T-cell (primary cell): ENCODE data around the gene MCF2. TPM values are rescaled to one million over a fixed set of nuclear protein-coding genes. Genes with fewer than 3 reads are reported as not detected.

Source experiments
- ATAC-seq, 4 experiments: fragments of 200-7000 bp in 3 of 4; fragments of 150-1000 bp in 1 of 4; cut with Tn5 transposase; replicated peaks in 1 of 4; 1 replicate in 3 of 4; 2 replicates in 1 of 4; pipeline ENCODE4 v1.10.0; 2021; ENCODE audit warnings: moderate library complexity in 3 of 4, mild to moderate bottlenecking in 2 of 4, moderate number of reproducible peaks in 1 of 4
- CTCF ChIA-PET, 2 donors: fragments of 300-600 bp; sonication (Branson Sonifier 250); formaldehyde crosslinking; loops; one replicate each; lab custom pipeline; 2022; ENCODE audit warnings: antibody characterized with exemption in 2 of 2; lab: Charles Lee
- POLR2A ChIA-PET, 2 donors: fragments of 300-600 bp; sonication (Branson Sonifier 250); formaldehyde crosslinking; loops; one replicate each; lab custom pipeline; 2022; ENCODE audit warnings: antibody characterized with exemption in 2 of 2; lab: Charles Lee
- DNase-seq, 35 experiments: peaks; one replicate each; pipeline versions ENCODE4 v3.0.0 to v3.0.0-alpha.2; 2013 to 2023
- H3K27ac ChIP-seq: one replicate; pipeline ENCODE4 v1.5.1; 2013; ENCODE audit warnings: low read length
- H3K27me3 ChIP-seq, 2 experiments: replicated peaks in 1 of 2; 1 replicate in 1 of 2; 2 replicates in 1 of 2; pipeline versions ENCODE4 v1.6.1 to v1.7.0; 2013; ENCODE audit warnings: low read length in 1 of 2, mixed read lengths in 1 of 2; ENCODE audit not compliant: control insufficient read depth in 2 of 2, insufficient read depth in 2 of 2; ENCODE audit errors: extremely low read depth in 1 of 2
- H3K36me3 ChIP-seq, 2 donors: 1 replicate in 1 of 2; 2 replicates in 1 of 2; pipeline versions ENCODE4 v1.6.1 to v1.7.0; 2013; ENCODE audit warnings: low read length in 1 of 2; ENCODE audit not compliant: control insufficient read depth in 2 of 2, insufficient read depth in 1 of 2; ENCODE audit errors: extremely low read depth in 1 of 2
- H3K4me1 ChIP-seq, 2 experiments: 1 replicate in 1 of 2; 2 replicates in 1 of 2; pipeline versions ENCODE4 v1.6.1 to v1.7.0; 2013; ENCODE audit warnings: low read length in 2 of 2, mixed read lengths in 1 of 2; ENCODE audit not compliant: insufficient read depth in 2 of 2, control insufficient read depth in 1 of 2; ENCODE audit errors: extremely low read depth in 1 of 2
- H3K4me3 ChIP-seq, 2 donors: 1 replicate in 1 of 2; 2 replicates in 1 of 2; pipeline versions ENCODE4 v1.5.1 to v1.7.0; 2013; ENCODE audit warnings: mild to moderate bottlenecking in 2 of 2, low read length in 1 of 2, moderate library complexity in 1 of 2; ENCODE audit not compliant: control insufficient read depth in 1 of 2; ENCODE audit errors: extremely low read depth in 1 of 2
- H3K9me3 ChIP-seq: 2 replicates; pipeline ENCODE4 v1.7.0; 2013
- H3K27ac Mint-ChIP-seq, 2 donors: one replicate each; pipeline ENCODE4 v1.8.0; 2020 to 2021; ENCODE audit warnings: mild to moderate bottlenecking in 2 of 2, mixed read lengths in 2 of 2
- H3K27me3 Mint-ChIP-seq, 2 donors: one replicate each; pipeline ENCODE4 v1.8.0; 2021 to 2022; ENCODE audit warnings: mixed read lengths in 2 of 2
- H3K36me3 Mint-ChIP-seq: one replicate; pipeline ENCODE4 v1.8.0; 2021; ENCODE audit warnings: mixed read lengths
- H3K4me1 Mint-ChIP-seq, 3 donors: one replicate each; pipeline ENCODE4 v1.8.0; 2020 to 2022; ENCODE audit warnings: mixed read lengths in 3 of 3, mild to moderate bottlenecking in 1 of 3
- H3K4me3 Mint-ChIP-seq, 3 donors: one replicate each; pipeline ENCODE4 v1.8.0; 2020 to 2022; ENCODE audit warnings: mild to moderate bottlenecking in 3 of 3, mixed read lengths in 3 of 3, moderate library complexity in 3 of 3
- H3K9me3 Mint-ChIP-seq, 3 donors: one replicate each; pipeline ENCODE4 v1.8.0; 2020 to 2022; ENCODE audit warnings: mixed read lengths in 3 of 3
- WGBS: methylation state at CpG from one replicate; pipeline ENCODE4 v1.1.5; 2013; ENCODE audit warnings: missing lambda C conversion rate; ENCODE audit not compliant: insufficient coverage; 5-methylcytosine and 5-hydroxymethylcytosine counted together
- total RNA-seq, 35 experiments: library from RNA in 6 of 35; stranded (reverse) in 6 of 35; fragments of 120-200 nt in 1 of 35; gene quantifications; one replicate each; pipeline versions ENCODE4 v1.2.1 to v1.2.4 and lab custom pipeline; 2013 to 2026

The MCF2 gene
- total RNA-seq, 5 donors from 2014 or later (not counting 1 experiment from before 2014, with no cell fraction given) = 0.43 to 1.1 (median 0.82) TPM

- POLR2A ChIA-PET = no interaction called here
- H3K9me3 Mint-ChIP-seq = no peaks in the 10 kb centered on the region
- Histone ChIP-seq H3K9me3 (no peaks in the 10 kb centered on the region), H3K27ac (no peak overlapping the region), H3K27me3 (no peaks in the 10 kb centered on the region), H3K36me3 (peaks cover 0 to 14% of the 10 kb centered on the region in 2 donors), H3K4me1 (peaks cover 0 to 3% of the 10 kb centered on the region in 2 experiments), H3K4me3 (no peak overlapping the region)
- H3K36me3 Mint-ChIP-seq = peaks cover 42% of the 10 kb centered on the region
- no peak overlapping the region for H3K27ac Mint-ChIP-seq
- no peak overlapping the region for H3K4me3 Mint-ChIP-seq
- ATAC-seq (no peak), DNase-seq (no peak)
- H3K27me3 Mint-ChIP-seq = peaks cover 0 to 3% of the 10 kb centered on the region in 2 donors
- CTCF ChIA-PET = no interaction called here
- no CpG with 5 or more reads among the region's 1 CpG for WGBS
- H3K4me1 Mint-ChIP-seq = peaks cover 4 to 12% (median 12%) of the 10 kb centered on the region in 3 donors
Observed at GRCh38 chrX:139734996-139735395, 27.0 kb upstream of the MCF2 start.

- Histone ChIP-seq H3K27ac (no peak overlapping the region), H3K36me3 (no peaks in the 10 kb centered on the region), H3K27me3 (no peaks in the 10 kb centered on the region), H3K4me1 (no peaks in the 10 kb centered on the region), H3K9me3 (no peaks in the 10 kb centered on the region), H3K4me3 (no peak overlapping the region)
- ChIA-PET POLR2A (no interaction called here), CTCF (no interaction called here)
- Mint-ChIP-seq H3K36me3 (peaks cover 38% of the 10 kb centered on the region), H3K4me3 (no peak overlapping the region), H3K27ac (no peak overlapping the region), H3K27me3 (no peaks in the 10 kb centered on the region), H3K4me1 (no peaks in the 10 kb centered on the region), H3K9me3 (no peaks in the 10 kb centered on the region)
- no peak for ATAC-seq
- no peak for DNase-seq
- no CpG with 5 or more reads among the region's 1 CpG for WGBS
Observed at GRCh38 chrX:139725720-139726119, 17.8 kb upstream of the MCF2 start.

GRCh38 chrX:139724626-139725025 is 16.7 kb upstream of the MCF2 start:
- ChIA-PET CTCF (no interaction called here), POLR2A (no interaction called here)
- no peaks in the 10 kb centered on the region for H3K4me1 Mint-ChIP-seq
- H3K27ac ChIP-seq = no peak overlapping the region
- DNase-seq = no peak
- H3K27ac Mint-ChIP-seq = no peak overlapping the region
- no peaks in the 10 kb centered on the region for H3K36me3 ChIP-seq
- no peaks in the 10 kb centered on the region for H3K27me3 ChIP-seq
- no peaks in the 10 kb centered on the region for H3K9me3 Mint-ChIP-seq
- WGBS = no CpG with 5 or more reads among the region's 2 CpGs
- peaks cover 0 to 3% of the 10 kb centered on the region in 2 donors for H3K27me3 Mint-ChIP-seq
- peaks cover 33% of the 10 kb centered on the region for H3K36me3 Mint-ChIP-seq
- H3K4me3 Mint-ChIP-seq = no peak overlapping the region
- no peaks in the 10 kb centered on the region for H3K4me1 ChIP-seq
- ATAC-seq = no peak
- H3K9me3 ChIP-seq = no peaks in the 10 kb centered on the region
- H3K4me3 ChIP-seq = no peak overlapping the region

- H3K27me3 ChIP-seq = no peaks in the 10 kb centered on the region
- Mint-ChIP-seq H3K4me3 (no peak overlapping the region), H3K27ac (no peak overlapping the region), H3K9me3 (no peaks in the 10 kb centered on the region), H3K4me1 (no peaks in the 10 kb centered on the region), H3K27me3 (peaks cover 0 to 4% of the 10 kb centered on the region in 2 donors), H3K36me3 (peaks cover 23% of the 10 kb centered on the region)
- POLR2A ChIA-PET = no interaction called here
- no peak for DNase-seq
- H3K36me3 ChIP-seq = no peaks in the 10 kb centered on the region
- H3K4me1 ChIP-seq = no peaks in the 10 kb centered on the region
- no peak for ATAC-seq
- H3K27ac ChIP-seq = no peak overlapping the region
- no peaks in the 10 kb centered on the region for H3K9me3 ChIP-seq
- WGBS = no CpG with 5 or more reads among the region's 6 CpGs
- no peak overlapping the region for H3K4me3 ChIP-seq
- CTCF ChIA-PET = no interaction called here
Observed at GRCh38 chrX:139720979-139721378, 13.0 kb upstream of the MCF2 start.

GRCh38 chrX:139720136-139720535 is 12.2 kb upstream of the MCF2 start:
- Histone ChIP-seq H3K4me3 (no peak overlapping the region), H3K27ac (no peak overlapping the region), H3K4me1 (no peaks in the 10 kb centered on the region), H3K27me3 (no peaks in the 10 kb centered on the region), H3K36me3 (no peaks in the 10 kb centered on the region), H3K9me3 (no peaks in the 10 kb centered on the region)
- H3K4me1 Mint-ChIP-seq = no peaks in the 10 kb centered on the region
- ChIA-PET CTCF (no interaction called here), POLR2A (no interaction called here)
- peaks cover 17% of the 10 kb centered on the region for H3K36me3 Mint-ChIP-seq
- DNase-seq (no peak), ATAC-seq (no peak)
- H3K4me3 Mint-ChIP-seq = no peak overlapping the region
- 100% methylated on average over 1 of the region's 5 CpGs for WGBS
- no peaks in the 10 kb centered on the region for H3K9me3 Mint-ChIP-seq
- peaks cover 0 to 4% of the 10 kb centered on the region in 2 donors for H3K27me3 Mint-ChIP-seq
- no peak overlapping the region for H3K27ac Mint-ChIP-seq

GRCh38 chrX:139702658-139703057 is 5.3 kb downstream of the MCF2 start:
- H3K27me3 Mint-ChIP-seq = peaks cover 0 to 9% of the 10 kb centered on the region in 2 donors
- DNase-seq = no peak
- no CpG with 5 or more reads among the region's 3 CpGs for WGBS
- Histone ChIP-seq H3K4me3 (no peak overlapping the region), H3K27me3 (no peaks in the 10 kb centered on the region), H3K27ac (no peak overlapping the region), H3K9me3 (no peaks in the 10 kb centered on the region), H3K36me3 (no peaks in the 10 kb centered on the region), H3K4me1 (no peaks in the 10 kb centered on the region)
- no peak for ATAC-seq
- ChIA-PET CTCF (no interaction called here), POLR2A (interaction anchor here in 1 of 2 donors (0.6 kb wide), 1 partner anchor 134 kb away, joined by 3 read pairs; no protein-coding TSS in a partner anchor)
- H3K9me3 Mint-ChIP-seq = no peaks in the 10 kb centered on the region
- no peaks in the 10 kb centered on the region for H3K4me1 Mint-ChIP-seq
- H3K27ac Mint-ChIP-seq = no peak overlapping the region
- peaks cover 3% of the 10 kb centered on the region for H3K36me3 Mint-ChIP-seq
- no peak overlapping the region for H3K4me3 Mint-ChIP-seq

GRCh38 chrX:139692908-139693307 is 15.1 kb downstream of the MCF2 start:
- no CpG with 5 or more reads among the region's 8 CpGs for WGBS
- no peaks in the 10 kb centered on the region for H3K9me3 Mint-ChIP-seq
- Histone ChIP-seq H3K27me3 (peaks cover 2 to 18% of the 10 kb centered on the region in 2 experiments), H3K36me3 (no peaks in the 10 kb centered on the region), H3K9me3 (no peaks in the 10 kb centered on the region), H3K4me3 (no peak overlapping the region), H3K27ac (no peak overlapping the region), H3K4me1 (peaks cover 0 to 2% of the 10 kb centered on the region in 2 experiments)
- peaks cover 4 to 6% (median 5%) of the 10 kb centered on the region in 3 donors for H3K4me1 Mint-ChIP-seq
- ChIA-PET POLR2A (no interaction called here), CTCF (no interaction called here)
- peaks cover 3% of the 10 kb centered on the region for H3K36me3 Mint-ChIP-seq
- no peak overlapping the region for H3K27ac Mint-ChIP-seq
- peaks cover 17% of the 10 kb centered on the region in 2 donors for H3K27me3 Mint-ChIP-seq
- DNase-seq (no peak), ATAC-seq (no peak)
- no peak overlapping the region for H3K4me3 Mint-ChIP-seq
